Right kidney (tissue), 9 donors: ENCODE measurements around the gene PBX2.
A peak's percentile ranks its signal among the peaks of the same experiment; 100 is the strongest.
"Not testable (repeated sequence)": the region's sequence is repeated elsewhere in the genome, so short reads cannot be mapped to it uniquely, and the experiment has no call there.

ENCODE experiments used
- DNase-seq: peaks from one replicate; pipeline ENCODE4 v3.0.0-alpha.2; 2016
- long read RNA-seq, 8 donors: transcript quantifications; one replicate each; lab custom pipeline, GENCODE V29; 2026

The PBX2 gene
- long read RNA-seq, donor 1, transcript PBX2-201 (9 exons, 3,205 nt) = major isoform, 10 of 12 reads
- long read RNA-seq, donor 1, partial matches to known transcripts = 0 of 12 reads
- long read RNA-seq, donor 1, other reads (novel, unspliced or antisense) = 0 of 12 reads
- long read RNA-seq, donor 2, partial matches to known transcripts = 0 of 7 reads
- long read RNA-seq, donor 2, other reads (novel, unspliced or antisense) = 0 of 7 reads
- long read RNA-seq, donor 3, partial matches to known transcripts = 0 of 4 reads
- long read RNA-seq, donor 3, other reads (novel, unspliced or antisense) = 0 of 4 reads
- long read RNA-seq, donor 4, transcript PBX2-201 (9 exons, 3,205 nt) = major isoform, 9 of 14 reads
- long read RNA-seq, donor 4, partial matches to known transcripts = 0 of 14 reads
- long read RNA-seq, donor 4, other reads (novel, unspliced or antisense) = 0 of 14 reads
- long read RNA-seq, donor 5, transcript PBX2-201 (9 exons, 3,205 nt) = major isoform, 7 of 14 reads
- long read RNA-seq, donor 5, partial matches to known transcripts = 6 of 14 reads
- long read RNA-seq, donor 5, other reads (novel, unspliced or antisense) = 0 of 14 reads
- long read RNA-seq, donor 6, transcript PBX2-201 (9 exons, 3,205 nt) = major isoform, 7 of 10 reads
- long read RNA-seq, donor 6, partial matches to known transcripts = 0 of 10 reads
- long read RNA-seq, donor 6, other reads (novel, unspliced or antisense) = 0 of 10 reads
- long read RNA-seq, donor 7, transcript PBX2-201 (9 exons, 3,205 nt) = major isoform, 12 of 41 reads
- long read RNA-seq, donor 7, partial matches to known transcripts = 23 of 41 reads
- long read RNA-seq, donor 7, other reads (novel, unspliced or antisense) = 0 of 41 reads
- long read RNA-seq, donor 8, transcript PBX2-201 (9 exons, 3,205 nt) = major isoform, 6 of 13 reads
- long read RNA-seq, donor 8, partial matches to known transcripts = 5 of 13 reads
- long read RNA-seq, donor 8, other reads (novel, unspliced or antisense) = 0 of 13 reads

GRCh38 chr6:32190054-32190851, at the start of gene PBX2:
Gene PBX2, minus strand, starts transcription at chr6:32190202. Its CDS starts 287 bp downstream, at chr6:32189915.
- DNase-seq = peak; percentile 87

- no peak for DNase-seq
These were observed 49.5 kb upstream of the PBX2 start for GRCh38 chr6:32239462-32239861.

GRCh38 chr6:32234934-32235333, 44.9 kb upstream of the PBX2 start:
- no peak for DNase-seq

- no peak for DNase-seq
These were observed 36.4 kb upstream of the PBX2 start for GRCh38 chr6:32226434-32226833.

- no peak for DNase-seq
These were observed 34.7 kb upstream of the PBX2 start for GRCh38 chr6:32224696-32225095.

- DNase-seq = no peak
These were observed 33.5 kb upstream of the PBX2 start, which contains the start of gene NOTCH4 for GRCh38 chr6:32223258-32224235. Gene NOTCH4, minus strand, starts transcription at chr6:32224067. Its CDS starts 139 bp downstream, at chr6:32223928.

GRCh38 chr6:32222333-32223230, 32.6 kb upstream of the PBX2 start:
- DNase-seq = no peak

GRCh38 chr6:32220021-32220420, 30.0 kb upstream of the PBX2 start:
- DNase-seq = no peak

GRCh38 chr6:32218167-32218566, 28.2 kb upstream of the PBX2 start:
- no peak for DNase-seq

GRCh38 chr6:32216998-32217397, 27.0 kb upstream of the PBX2 start:
- no peak for DNase-seq

- DNase-seq = no peak
These were observed 26.3 kb upstream of the PBX2 start for GRCh38 chr6:32216285-32216684.

- DNase-seq = no peak
These were observed 25.6 kb upstream of the PBX2 start for GRCh38 chr6:32215617-32216016.

- DNase-seq = no peak
These were observed 24.1 kb upstream of the PBX2 start for GRCh38 chr6:32214126-32214525.

- no peak for DNase-seq
These were observed 23.6 kb upstream of the PBX2 start for GRCh38 chr6:32213649-32214048.

- no peak for DNase-seq
These were observed 22.2 kb upstream of the PBX2 start for GRCh38 chr6:32212076-32212760.

- not testable (repeated sequence) for DNase-seq
These were observed 21.4 kb upstream of the PBX2 start for GRCh38 chr6:32211432-32211831.

- no peak for DNase-seq
These were observed 20.2 kb upstream of the PBX2 start for GRCh38 chr6:32210191-32210601.

GRCh38 chr6:32208996-32209395, 19.0 kb upstream of the PBX2 start:
- DNase-seq = no peak

- no peak for DNase-seq
These were observed 14.3 kb upstream of the PBX2 start for GRCh38 chr6:32204268-32204715.
